DOHH2 (cell line): ENCODE measurements around the gene RNU1-1.
"Not testable (repeated sequence)": the region's sequence is repeated elsewhere in the genome, so short reads cannot be mapped to it uniquely, and the experiment has no call there.

ENCODE experiments used
- H3F3A ChIP-seq: fragments of 200-600 bp; sonication (generic), shearing (Covaris generic); 2 replicates; pipeline ENCODE4 v1.6.0; 2016; ENCODE audit warnings: antibody characterized with exemption, mild to moderate bottlenecking; ENCODE audit not compliant: control insufficient read depth, insufficient read depth
- H3K27ac ChIP-seq: fragments of 200-600 bp; sonication (generic); 2 replicates; pipeline ENCODE4 v1.5.1; 2014; ENCODE audit warnings: low read depth, mild to moderate bottlenecking, low read length, moderate library complexity
- H3K27me3 ChIP-seq: fragments of 200-600 bp; sonication (generic); 2 replicates; pipeline ENCODE4 v1.6.1; 2014; ENCODE audit warnings: mild to moderate bottlenecking, low read length, mixed read lengths; ENCODE audit not compliant: control insufficient read depth
- H3K36me3 ChIP-seq: fragments of 200-600 bp; sonication (generic); 2 replicates; pipeline ENCODE4 v1.6.1; 2014; ENCODE audit warnings: mild to moderate bottlenecking, low read length, moderate library complexity, mixed read lengths; ENCODE audit not compliant: control insufficient read depth
- H3K4me1 ChIP-seq: fragments of 200-600 bp; sonication (generic); 2 replicates; pipeline ENCODE4 v1.6.1; 2014; ENCODE audit warnings: mild to moderate bottlenecking, low read length, mixed read lengths; ENCODE audit not compliant: control insufficient read depth
- H3K4me2 ChIP-seq: fragments of 200-600 bp; sonication (generic); 2 replicates; pipeline ENCODE4 v1.6.0; 2014; ENCODE audit warnings: mild to moderate bottlenecking, low read length, moderate library complexity
- H3K4me3 ChIP-seq: fragments of 200-600 bp; sonication (generic); 2 replicates; pipeline ENCODE4 v1.5.1; 2014; ENCODE audit warnings: mild to moderate bottlenecking, low read length, mixed read lengths
- H3K79me2 ChIP-seq: fragments of 200-600 bp; sonication (generic); 2 replicates; pipeline ENCODE4 v1.6.1; 2014; ENCODE audit warnings: mild to moderate bottlenecking, low read length, mixed read lengths; ENCODE audit not compliant: control insufficient read depth
- H3K9me2 ChIP-seq: fragments of 200-600 bp; sonication (generic); replicated peaks from 2 replicates; pipeline ENCODE4 v1.6.1; 2014; ENCODE audit warnings: mild to moderate bottlenecking, low read length, mixed read lengths; ENCODE audit not compliant: control insufficient read depth
- H3K9me3 ChIP-seq: fragments of 200-600 bp; sonication (generic); 2 replicates; pipeline ENCODE4 v1.6.1; 2014; ENCODE audit warnings: antibody characterized with exemption, low read length, mixed read lengths; ENCODE audit not compliant: control insufficient read depth, insufficient read depth
- H4K20me1 ChIP-seq: fragments of 200-600 bp; sonication (generic); 2 replicates; pipeline ENCODE4 v1.6.0; 2014; ENCODE audit warnings: low read depth, mild to moderate bottlenecking, antibody characterized with exemption, low read length, moderate library complexity; ENCODE audit not compliant: control insufficient read depth, insufficient read depth

RNU1-1 gene

DNA sequence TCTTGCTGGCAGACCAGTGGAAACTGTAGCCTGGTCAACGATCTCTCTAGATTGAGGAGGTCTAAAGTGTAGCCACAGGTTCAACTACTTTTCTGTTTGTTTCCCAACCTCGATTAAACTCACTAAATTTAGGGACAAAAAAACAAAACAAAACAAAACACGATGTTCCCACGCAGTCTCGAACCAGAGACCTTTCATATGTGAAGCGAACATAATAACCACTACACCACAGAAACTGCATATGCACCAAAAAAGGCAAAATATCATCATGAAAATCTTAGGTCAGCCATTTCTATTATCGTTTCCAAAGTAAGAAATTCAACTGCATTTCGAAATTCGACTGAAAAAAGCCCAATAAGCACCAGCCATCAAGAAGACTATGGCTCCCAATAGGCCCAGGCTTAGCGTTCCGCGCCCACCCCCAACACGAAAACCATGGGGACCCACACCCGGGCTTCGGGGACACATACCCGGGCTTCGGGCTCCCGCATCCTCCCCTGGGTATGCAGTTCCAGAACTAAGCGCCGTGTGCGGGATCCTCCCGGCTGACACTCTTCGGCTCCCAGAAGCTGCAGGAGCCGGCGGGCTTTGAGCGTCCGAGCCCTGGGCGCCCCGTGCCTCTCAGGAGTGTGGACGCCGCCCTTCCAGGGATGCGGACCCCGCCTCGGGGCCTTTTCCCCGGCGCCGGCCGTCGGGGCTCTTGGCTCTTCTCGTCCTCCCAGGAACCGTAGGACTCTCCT, 33.6 kb upstream of the RNU1-1 start:
- not testable (repeated sequence) for H3K36me3 ChIP-seq, H3K4me3 ChIP-seq, H3K9me3 ChIP-seq, H3K27ac ChIP-seq, H3K79me2 ChIP-seq, H3F3A ChIP-seq, H3K9me2 ChIP-seq, H3K27me3 ChIP-seq, H3K4me2 ChIP-seq, H4K20me1 ChIP-seq, H3K4me1 ChIP-seq

DNA sequence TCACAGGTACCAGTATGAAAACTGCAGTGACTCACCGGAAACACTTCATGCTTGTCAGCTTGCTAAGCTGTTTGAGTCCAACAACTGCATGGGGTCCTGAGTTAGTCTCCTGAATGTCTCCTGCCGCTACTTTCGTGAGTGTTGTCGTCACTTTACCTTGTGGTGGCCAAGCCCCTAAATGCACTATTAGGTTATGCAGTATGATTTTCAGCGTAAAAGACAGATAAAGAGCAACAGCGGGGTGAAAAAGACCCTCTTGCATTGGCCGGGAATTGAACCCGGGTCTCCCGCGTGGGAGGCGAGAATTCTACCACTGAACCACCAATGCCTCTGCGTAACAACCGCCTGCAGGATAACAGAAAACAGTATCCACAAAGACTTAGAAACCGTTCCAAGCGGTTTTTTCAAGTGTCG, 31.6 kb upstream of the RNU1-1 start:
- not testable (repeated sequence) for H3K27ac ChIP-seq, H3K9me3 ChIP-seq, H3K36me3 ChIP-seq, H3K4me2 ChIP-seq, H3K4me3 ChIP-seq, H3K9me2 ChIP-seq, H3K79me2 ChIP-seq, H3K4me1 ChIP-seq, H3F3A ChIP-seq, H3K27me3 ChIP-seq, H4K20me1 ChIP-seq

DNA sequence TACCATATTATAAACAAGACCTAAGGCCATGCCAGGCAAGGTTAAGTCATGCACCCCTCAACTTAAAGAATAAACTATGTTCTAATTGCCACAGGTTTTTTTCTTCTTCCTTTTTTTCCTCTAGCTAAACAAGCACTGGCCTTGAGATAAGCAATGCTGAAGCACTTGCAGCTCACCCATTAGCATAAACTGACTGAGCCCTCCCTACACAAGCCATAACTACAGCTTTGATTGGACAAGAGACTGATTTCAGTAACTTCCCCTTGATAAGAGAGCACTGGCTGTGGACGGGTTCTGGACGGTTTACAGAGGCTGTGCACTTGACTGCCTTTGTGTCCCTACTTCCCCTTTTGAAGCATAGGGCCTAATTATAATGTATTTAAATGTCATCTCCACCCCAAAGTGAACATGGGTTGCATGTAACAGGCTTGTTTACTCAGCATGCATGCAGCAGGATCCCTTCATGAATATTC, 26.4 kb upstream of the RNU1-1 start:
- not testable (repeated sequence) for H4K20me1 ChIP-seq, H3K4me3 ChIP-seq, H3K9me2 ChIP-seq, H3K36me3 ChIP-seq, H3K9me3 ChIP-seq, H3K27me3 ChIP-seq, H3K4me1 ChIP-seq, H3F3A ChIP-seq, H3K79me2 ChIP-seq
- Histone ChIP-seq H3K27ac (peak overlapping the region; percentile 62), H3K4me2 (peak overlapping the region; percentile 49)

DNA sequence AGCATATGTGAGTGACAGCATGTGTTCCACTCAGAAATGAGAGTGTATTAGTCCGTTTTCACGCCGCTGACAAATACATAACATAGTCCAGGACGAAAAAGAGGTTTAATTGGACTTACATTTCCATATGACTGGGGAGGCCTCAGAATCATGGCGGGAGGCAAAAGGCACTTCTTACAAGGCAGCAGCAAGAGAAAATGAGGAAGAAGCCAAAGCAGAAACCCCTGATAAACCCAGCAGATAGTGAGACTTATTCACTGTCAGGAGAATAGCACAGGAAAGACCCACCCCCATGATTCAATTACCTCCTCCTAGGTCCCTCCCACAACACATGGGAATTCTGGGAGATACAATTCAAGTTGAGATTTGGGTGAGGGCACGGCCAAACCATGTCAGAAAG, 23.4 kb upstream of the RNU1-1 start:
- not testable (repeated sequence) for H4K20me1 ChIP-seq, H3F3A ChIP-seq, H3K4me2 ChIP-seq, H3K4me3 ChIP-seq, H3K36me3 ChIP-seq, H3K79me2 ChIP-seq, H3K27ac ChIP-seq, H3K27me3 ChIP-seq, H3K9me3 ChIP-seq, H3K4me1 ChIP-seq, H3K9me2 ChIP-seq

DNA sequence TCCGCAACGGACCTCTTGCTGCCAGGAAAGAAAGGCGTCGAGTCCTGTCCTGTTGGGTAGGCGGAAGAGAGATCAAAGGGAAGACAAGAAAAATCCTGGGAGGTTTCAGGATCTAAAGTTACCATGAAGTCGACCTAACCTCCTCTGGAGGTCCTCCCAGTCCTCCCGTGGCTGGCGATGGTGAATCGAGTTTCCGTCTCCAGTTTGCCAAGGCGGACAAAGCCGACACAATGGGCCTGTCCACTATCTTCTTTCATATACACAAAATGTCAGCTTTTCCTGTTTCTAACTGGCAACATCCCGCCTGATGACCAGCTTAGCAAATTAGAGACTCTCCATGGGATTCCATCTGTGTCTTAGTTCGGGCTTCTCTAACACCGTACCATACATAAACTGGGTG, 22.7 kb upstream of the RNU1-1 start:
- not testable (repeated sequence) for H3K4me1 ChIP-seq, H3K4me3 ChIP-seq, H3K36me3 ChIP-seq, H3K27ac ChIP-seq, H3K4me2 ChIP-seq, H4K20me1 ChIP-seq, H3K9me2 ChIP-seq, H3F3A ChIP-seq, H3K27me3 ChIP-seq, H3K9me3 ChIP-seq, H3K79me2 ChIP-seq

DNA sequence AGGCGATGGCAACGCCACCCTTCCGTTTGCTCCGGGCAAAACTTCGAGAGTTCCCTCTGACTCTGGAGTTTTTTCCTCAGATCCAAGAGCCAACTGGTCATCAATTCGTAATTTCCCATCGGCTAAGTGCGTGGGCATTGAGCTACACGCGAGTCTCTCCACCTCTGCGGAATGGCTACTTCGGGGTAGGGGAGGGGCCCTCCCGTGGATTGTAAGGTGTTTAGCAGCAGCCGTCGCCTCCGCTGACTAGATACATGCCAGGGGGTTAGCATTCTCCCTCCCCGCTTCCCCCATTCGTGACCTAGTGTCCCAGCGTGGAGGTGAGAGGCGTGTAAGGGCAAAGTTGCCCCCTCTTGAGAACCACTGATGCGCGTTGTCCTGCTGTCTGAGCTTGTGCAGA, 21.8 kb upstream of the RNU1-1 start:
- H3K27me3 ChIP-seq, H3K9me3 ChIP-seq, H3K27ac ChIP-seq, H4K20me1 ChIP-seq, H3K4me2 ChIP-seq, H3K79me2 ChIP-seq, H3F3A ChIP-seq, H3K9me2 ChIP-seq, H3K36me3 ChIP-seq, H3K4me1 ChIP-seq, H3K4me3 ChIP-seq: not testable (repeated sequence)

DNA sequence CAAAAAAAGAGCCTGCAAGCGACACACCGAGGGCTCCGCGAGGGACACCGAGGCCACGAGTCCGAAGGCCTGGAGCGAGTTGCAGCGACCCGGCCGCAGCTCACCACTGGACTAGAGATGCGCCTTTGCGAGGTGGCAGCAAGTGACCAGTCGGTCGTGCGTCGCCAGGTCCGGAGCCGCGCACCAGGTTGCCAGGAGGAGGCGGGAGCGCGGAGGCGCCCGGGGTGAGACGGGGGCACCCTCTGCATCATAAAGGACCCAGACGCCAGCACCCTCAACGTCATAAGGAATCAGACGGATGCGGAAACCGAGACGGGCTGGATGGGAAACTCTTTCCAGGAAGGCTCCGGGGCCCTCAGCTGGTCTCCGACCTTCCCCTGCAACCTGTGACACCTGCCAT, 21.4 kb upstream of the RNU1-1 start:
- H3K4me2 ChIP-seq, H3K27ac ChIP-seq, H3K27me3 ChIP-seq, H3K79me2 ChIP-seq, H4K20me1 ChIP-seq, H3K4me1 ChIP-seq, H3K9me3 ChIP-seq, H3K36me3 ChIP-seq, H3K4me3 ChIP-seq, H3F3A ChIP-seq, H3K9me2 ChIP-seq: not testable (repeated sequence)

DNA sequence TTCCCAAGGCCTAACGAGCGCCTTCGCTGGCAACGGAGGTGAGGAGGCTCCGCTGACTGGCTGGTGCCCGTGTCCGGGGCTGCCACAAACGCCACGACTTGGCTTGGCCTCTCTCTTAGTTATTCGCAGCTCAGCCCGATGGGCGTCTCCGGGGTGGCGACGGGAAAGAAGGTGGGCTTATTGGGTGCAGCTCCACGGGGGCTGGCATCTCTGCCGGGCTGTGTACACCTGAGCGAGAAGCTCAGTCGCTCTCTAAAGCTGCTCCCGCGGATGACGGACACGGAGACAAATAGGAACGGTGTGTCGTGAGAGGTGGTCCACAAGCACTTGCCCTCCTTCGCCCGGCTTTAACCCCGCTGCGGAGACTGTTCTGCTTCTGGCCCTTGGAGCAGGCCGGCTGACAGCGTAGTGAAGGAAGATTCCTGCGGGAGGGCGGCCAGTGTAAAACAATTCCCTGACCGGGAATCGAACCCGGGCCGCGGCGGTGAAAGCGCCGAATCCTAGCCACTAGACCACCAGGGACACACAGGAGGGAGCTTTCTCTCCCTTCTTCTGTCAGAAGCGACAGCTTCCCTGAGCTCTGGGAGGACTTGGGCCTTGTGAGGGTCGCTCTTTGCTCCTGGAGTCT, 20.9 kb upstream of the RNU1-1 start:
- not testable (repeated sequence) for H3K4me1 ChIP-seq, H3K27me3 ChIP-seq, H3K9me3 ChIP-seq, H3K79me2 ChIP-seq, H3K36me3 ChIP-seq, H3K9me2 ChIP-seq, H3F3A ChIP-seq, H3K27ac ChIP-seq, H4K20me1 ChIP-seq
- Histone ChIP-seq H3K4me2 (peak overlapping the region; percentile 41), H3K4me3 (peak overlapping the region; percentile 43; the same call in 1 of the 2 replicates)
